ENCODE results near the gene CFI. TPM values are rescaled to one million over a fixed set of nuclear protein-coding genes. Genes with fewer than 3 reads are reported as not detected.

Gene CFI
- total RNA-seq, 4 donors from 2014 or later, result 2.0 to 10.1 (median 3.7) TPM; not detected in 1

- no peak overlapping the region for H3K27ac ChIP-seq
- no peak for TF ChIP-seq POLR2A (IDR thresholded peaks at IDR 0.05)
- no peak for TF ChIP-seq POLR2AphosphoS5 (IDR thresholded peaks at IDR 0.05)
- TF ChIP-seq CTCF (IDR thresholded peaks at IDR 0.05), result no peak
- no peak for TF ChIP-seq EP300 (IDR thresholded peaks at IDR 0.05)
- peaks cover 6% of the 10 kb centered on the region for H3K4me1 ChIP-seq
- no peak overlapping the region for H3K4me3 ChIP-seq
- no peaks in the 10 kb centered on the region for H3K27me3 ChIP-seq
- H3K36me3 ChIP-seq, result peaks cover 24% of the 10 kb centered on the region
- no peak for DNase-seq (ENCODE audit: low spot score in 2 of 2)
- no peaks in the 10 kb centered on the region for H3K9me3 ChIP-seq
- 65% methylated on average over 2 of the region's 2 CpGs for WGBS
Measured at GRCh38 chr4:109708435-109708834, 93.4 kb downstream of the CFI start.

- WGBS, result 11% methylated on average over 11 of the region's 11 CpGs
Measured at GRCh38 chr4:109703664-109704361, 98.0 kb downstream of the CFI start.

GRCh38 chr4:109702950-109703663 lies 98.7 kb downstream of the CFI start, which contains the start of gene CASP6:
TSS of gene CASP6 (minus strand) at chr4:109703445. CDS start at chr4:109703395, 50 bp downstream.
- peak within 1 kb of the TSS; percentile 86 for H3K27ac ChIP-seq
- H3K4me3 ChIP-seq, result peak within 1 kb of the TSS; percentile 77
- H3K27me3 ChIP-seq, result no peaks in the 10 kb centered on the region
- WGBS, result 0% methylated on average over 24 of the region's 72 CpGs
- peak; percentile 89 to 90 for DNase-seq (ENCODE audit: low spot score in 2 of 2)
- no peaks in the 10 kb centered on the region for H3K9me3 ChIP-seq
- TF ChIP-seq CTCF (IDR thresholded peaks at IDR 0.05) (peak; percentile 36 to 85), POLR2A (IDR thresholded peaks at IDR 0.05) (no peak)
- peaks cover 35% of the 10 kb centered on the region for H3K4me1 ChIP-seq
- peaks cover 3% of the 10 kb centered on the region for H3K36me3 ChIP-seq

More at GRCh38 chr4:109703664-109704361, 98.0 kb downstream of the CFI start:
- DNase-seq (ENCODE audit: low spot score in 2 of 2), result no peak
- no peaks in the 10 kb centered on the region for H3K27me3 ChIP-seq
- peak overlapping the region; percentile 77 for H3K4me3 ChIP-seq
- no peak for TF ChIP-seq POLR2AphosphoS5 (IDR thresholded peaks at IDR 0.05)
- TF ChIP-seq POLR2A (IDR thresholded peaks at IDR 0.05), result no peak
- no peak for TF ChIP-seq CTCF (IDR thresholded peaks at IDR 0.05)
- no peak for TF ChIP-seq EP300 (IDR thresholded peaks at IDR 0.05)
- peaks cover 28% of the 10 kb centered on the region for H3K4me1 ChIP-seq
- peak overlapping the region; percentile 86 for H3K27ac ChIP-seq
- H3K9me3 ChIP-seq, result no peaks in the 10 kb centered on the region
- H3K36me3 ChIP-seq, result peaks cover 7% of the 10 kb centered on the region

- 37% methylated on average over 21 of the region's 21 CpGs for WGBS
- peak overlapping the region; percentile 77 for H3K4me3 ChIP-seq
- H3K4me1 ChIP-seq, result peaks cover 37% of the 10 kb centered on the region
- DNase-seq (ENCODE audit: low spot score in 2 of 2), result no peak
- H3K36me3 ChIP-seq, result peaks cover 5% of the 10 kb centered on the region
- peak overlapping the region; percentile 86 for H3K27ac ChIP-seq
- H3K9me3 ChIP-seq, result no peaks in the 10 kb centered on the region
- H3K27me3 ChIP-seq, result no peaks in the 10 kb centered on the region
- TF ChIP-seq POLR2AphosphoS5 (IDR thresholded peaks at IDR 0.05) (no peak), CTCF (IDR thresholded peaks at IDR 0.05) (no peak), EP300 (IDR thresholded peaks at IDR 0.05) (no peak), POLR2A (IDR thresholded peaks at IDR 0.05) (no peak)
Measured at GRCh38 chr4:109701566-109702410, 100.0 kb downstream of the CFI start.

All from suprapubic skin (tissue), 4 donors.